HG03045 (cell line): ENCODE data around the gene TNFRSF18.

Source experiments
- ATAC-seq: cut with Tn5 transposase; IDR thresholded peaks from one replicate; pipeline ENCODE4 v1.9.1; 2021; ENCODE audit warnings: mild to moderate bottlenecking, moderate library complexity; ENCODE audit not compliant: unreplicated experiment

The TNFRSF18 gene

DNA sequence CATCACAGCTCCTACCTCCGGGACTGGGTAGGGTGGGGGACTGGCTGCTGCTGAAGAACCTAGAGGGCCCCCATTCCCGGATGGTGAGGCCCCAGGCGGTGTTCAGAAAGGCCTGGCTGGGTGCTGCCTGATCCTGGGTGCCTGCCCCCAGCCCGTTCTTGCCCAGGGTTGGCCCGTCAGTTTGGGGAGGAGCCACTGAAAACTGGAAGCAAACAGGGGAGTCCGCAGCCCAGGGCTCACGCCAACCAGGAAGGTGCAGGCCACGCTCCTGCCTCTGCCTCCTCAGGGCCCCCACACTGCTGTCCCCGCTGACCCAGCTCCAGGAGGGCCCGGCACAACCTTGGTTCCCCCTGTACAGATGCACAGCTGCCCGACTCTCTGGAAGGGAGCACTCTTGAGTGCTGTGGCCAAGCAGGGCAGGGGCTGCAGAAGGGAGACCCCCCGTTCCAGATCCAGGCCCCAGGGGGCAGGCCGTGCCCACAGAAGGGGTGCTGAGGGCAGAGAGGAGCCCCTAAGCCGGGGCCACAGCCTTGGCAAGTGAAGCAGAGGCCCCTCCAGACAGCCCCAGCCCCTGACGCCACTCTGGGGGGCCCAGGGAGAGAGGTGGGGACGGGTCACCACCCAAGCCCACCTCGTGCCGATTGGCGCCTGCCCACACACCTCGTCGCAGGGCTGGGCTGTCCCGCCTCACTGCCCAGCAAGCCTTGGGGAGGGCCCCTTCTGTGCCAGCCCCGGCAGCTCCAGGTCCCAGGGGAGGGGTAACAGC, 34.6 kb upstream of the TNFRSF18 start:
- ATAC-seq = no peak

- ATAC-seq = no peak
These were observed 33.9 kb upstream of the TNFRSF18 start for GRCh38 chr1:1240348-1240732.

DNA sequence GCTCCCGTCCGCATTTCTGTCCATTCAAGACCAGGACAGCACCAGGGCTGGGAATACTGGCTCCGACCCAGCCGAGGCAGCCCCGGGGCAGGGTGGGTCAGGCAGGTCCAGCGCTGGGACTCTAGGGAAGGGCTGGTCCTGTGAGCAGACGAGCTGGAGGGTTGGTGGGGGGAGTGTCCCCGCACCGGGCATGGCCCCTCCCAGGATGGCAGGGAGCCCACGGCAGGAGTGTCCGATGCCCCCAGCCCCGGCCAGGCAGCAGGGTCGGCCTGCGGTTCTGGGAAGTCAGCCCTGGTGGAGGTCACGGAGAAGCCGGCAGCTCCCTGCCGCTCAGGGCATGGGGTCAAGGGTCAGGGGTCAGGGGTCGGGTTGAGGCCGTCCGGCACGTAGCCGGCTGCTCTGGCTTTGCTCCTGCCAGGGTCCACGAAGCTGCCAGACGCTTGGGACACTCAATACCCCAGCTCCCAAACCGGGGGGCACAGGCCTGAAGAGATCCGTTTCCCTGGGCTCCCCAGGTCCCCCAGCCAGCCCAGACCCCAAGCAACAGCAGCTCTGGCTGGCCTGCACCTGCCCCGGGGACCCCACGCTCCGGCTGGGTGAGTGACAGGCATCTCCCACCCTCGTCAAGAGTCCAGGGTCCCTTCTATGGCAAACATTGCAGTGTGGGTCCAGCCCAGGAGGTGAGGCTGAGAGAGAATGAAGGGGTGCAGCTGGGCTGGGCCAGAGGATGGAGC, 33.4 kb upstream of the TNFRSF18 start:
- ATAC-seq = no peak

DNA sequence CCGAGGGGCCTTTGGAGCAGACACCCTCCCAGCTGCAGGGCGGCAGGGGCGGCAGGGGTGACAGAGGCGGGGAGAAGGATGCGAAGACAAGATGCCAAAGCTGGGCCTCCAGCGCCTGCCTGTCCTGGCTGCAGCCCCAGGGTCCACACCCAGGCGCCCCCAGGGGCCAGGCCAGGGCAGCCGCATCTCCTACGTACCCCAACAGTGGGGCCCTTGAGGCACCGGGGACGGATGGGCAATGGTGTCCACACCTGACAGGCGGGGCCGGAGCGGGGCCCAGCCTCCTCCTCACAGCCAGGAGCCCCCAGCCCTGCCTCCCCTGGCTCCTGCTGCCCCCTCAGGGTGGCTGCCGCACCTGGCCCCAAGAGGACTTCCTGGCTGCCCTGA, 32.8 kb upstream of the TNFRSF18 start:
- ATAC-seq = no peak

- ATAC-seq = no peak
These were observed 32.3 kb upstream of the TNFRSF18 start for GRCh38 chr1:1238702-1239178.

DNA sequence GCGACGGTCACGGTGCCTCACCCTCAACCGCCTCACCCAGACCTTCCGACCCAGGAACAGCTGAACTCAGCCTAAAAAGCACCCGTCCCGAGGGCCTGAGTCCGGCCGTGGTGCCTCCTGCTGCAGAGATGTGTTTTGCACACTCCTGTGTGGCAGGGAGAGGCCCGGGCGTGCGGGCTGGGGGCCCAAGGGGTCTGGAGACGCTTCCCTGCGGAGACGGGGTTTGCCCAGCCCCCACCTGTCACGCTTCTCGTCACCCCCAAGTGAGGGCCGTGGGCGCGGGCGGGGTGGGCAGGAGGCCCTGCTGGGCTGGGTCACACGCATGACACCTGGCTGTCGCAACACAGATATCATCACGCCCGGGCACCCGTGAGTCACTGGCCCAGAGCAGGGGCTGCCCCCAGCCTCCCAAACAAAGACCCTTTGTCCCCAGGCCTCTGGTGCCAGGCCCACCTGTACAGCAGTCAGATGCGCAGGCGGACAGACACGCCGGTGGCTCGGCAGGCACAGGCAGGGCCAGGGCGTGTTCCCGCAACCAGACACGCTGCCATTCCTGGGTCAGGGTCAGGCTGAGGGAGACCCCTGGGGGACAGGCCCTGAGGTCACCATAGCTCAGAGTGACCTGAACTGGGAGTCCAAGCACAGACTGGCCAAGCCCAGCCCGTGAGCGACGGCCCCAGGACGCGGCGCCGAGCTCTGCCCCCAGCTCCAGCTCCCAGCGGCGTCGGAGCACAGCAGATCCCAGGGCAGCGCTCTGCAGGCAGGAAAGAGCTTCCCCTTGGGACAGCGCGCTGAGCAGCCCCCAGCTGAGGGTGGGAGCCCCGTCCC, 31.7 kb upstream of the TNFRSF18 start:
- ATAC-seq = no peak

DNA sequence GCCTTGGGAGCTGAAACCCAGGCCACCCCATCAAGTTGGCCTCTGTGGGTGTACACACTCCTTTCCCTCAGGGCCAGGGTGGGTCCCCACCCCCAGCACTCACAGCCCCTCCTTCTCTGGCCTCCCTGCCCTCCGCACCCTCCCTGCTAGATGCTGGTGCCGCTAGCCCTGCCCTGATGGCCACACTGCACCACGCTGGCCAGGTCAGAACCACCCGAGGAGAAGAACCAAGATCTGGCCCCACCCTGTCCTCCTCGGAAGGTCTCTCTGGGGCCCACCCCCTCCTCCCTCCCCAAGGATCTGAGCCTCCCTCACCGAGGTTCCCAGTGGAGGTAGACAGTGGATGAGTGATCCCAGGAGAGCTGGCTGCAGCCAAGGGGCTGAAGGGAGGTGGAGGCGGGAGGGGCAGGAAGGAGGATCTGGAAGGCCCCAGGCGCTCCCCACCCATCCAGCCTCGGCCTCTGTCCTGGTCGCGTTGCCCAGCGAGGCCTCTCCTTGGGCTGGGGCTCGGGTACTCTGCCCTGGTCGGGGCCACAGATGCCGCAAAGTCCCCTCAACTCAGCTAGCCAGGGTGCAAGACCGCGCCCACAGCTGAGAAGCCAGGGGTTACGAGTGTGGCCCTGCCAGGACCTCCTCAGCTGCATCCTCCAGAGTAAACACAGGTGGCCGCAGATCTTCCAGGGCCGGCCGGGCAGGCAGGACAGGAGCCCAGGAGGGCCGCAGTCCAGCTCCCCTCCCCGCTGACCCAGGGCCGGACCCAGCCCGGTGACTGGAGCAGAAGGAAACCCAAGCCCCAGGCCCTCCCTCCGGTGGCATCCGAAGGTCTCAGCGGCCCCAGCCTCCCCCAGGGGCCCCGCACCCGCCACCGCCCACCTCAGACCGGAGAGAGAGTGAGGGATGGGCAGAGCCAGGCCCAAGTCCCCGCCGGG, 30.8 kb upstream of the TNFRSF18 start:
- no peak for ATAC-seq

DNA sequence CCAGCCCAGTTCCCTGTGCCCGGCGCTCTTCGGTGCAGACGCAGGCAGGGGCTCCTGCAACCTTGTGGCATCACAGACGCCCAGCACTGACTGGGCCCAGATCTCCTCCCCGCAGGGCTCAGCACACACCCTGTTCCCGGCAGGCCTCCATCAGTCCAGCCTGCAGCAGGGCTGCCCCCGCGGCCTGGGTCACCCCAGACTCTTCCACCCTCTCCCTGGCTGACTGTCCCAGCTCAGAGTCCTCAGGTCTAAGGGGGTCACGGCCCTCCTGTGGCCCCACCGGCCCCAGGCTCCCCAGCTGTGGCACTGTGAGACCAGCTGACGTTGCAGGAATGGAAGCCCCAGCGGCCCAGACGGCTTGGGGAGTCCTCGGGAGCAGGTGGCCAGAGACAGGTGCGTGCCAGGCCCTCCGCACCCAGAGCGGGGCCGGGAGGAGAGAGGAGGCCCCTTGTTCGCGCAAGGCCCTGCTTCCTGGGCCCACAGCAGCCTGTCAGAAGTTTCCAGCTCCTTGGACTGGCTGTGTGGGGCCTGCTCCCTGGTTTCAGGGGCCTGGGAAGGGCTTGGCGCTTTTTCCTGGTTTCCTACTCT, 29.9 kb upstream of the TNFRSF18 start:
- no peak for ATAC-seq

DNA sequence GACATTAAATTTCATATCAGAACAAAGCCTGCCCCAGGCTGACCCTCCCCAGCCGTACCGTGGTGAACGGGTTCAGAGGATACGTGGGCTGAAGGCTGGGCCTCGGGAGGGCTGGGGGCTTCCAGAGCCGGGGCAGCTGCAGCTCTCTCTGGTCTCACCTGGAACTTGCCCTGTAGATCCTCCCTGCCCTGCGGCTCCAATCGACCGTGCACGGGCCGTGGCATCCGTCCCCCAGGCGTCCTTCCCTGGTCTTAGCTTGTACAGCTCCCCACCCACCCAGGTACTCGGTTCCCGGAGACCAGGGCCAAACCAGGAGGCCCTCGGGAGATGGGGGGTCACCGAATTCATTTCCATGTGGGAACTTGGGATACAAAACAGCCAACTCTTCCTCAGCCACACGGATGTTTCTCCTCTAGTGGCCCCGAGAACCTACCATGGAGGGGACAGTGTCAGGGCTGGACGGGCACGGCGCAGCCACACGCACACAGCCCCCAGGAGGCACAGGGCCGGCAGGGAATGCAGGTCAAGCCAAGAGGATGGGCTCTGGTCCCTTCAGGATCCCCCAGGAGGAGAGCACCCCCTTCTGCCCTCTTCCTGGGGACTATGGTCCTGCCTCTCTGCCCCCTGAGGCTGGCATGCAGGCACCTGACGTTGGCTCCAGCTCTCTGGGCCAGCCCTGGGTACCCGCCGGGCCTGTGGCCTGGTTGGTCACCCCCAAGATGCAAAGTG, 28.8 kb upstream of the TNFRSF18 start:
- no peak for ATAC-seq

- no peak for ATAC-seq
These were observed 27.9 kb upstream of the TNFRSF18 start for GRCh38 chr1:1234180-1234808.

DNA sequence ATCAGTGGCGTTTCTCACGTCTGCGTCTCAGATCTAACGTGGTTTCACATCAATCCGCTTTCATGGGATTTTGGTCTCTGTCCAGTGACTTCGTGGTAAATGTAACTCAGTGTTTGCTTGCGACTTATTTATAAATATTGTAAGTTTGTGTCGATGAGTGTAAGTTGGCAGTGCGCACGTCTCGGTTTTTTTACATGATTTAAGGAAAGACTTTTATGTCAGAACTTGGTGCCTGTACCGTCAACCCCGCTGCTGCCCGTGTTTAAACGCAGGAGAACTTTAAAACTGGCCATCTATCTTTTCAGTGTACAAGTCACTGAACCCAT, 27.1 kb upstream of the TNFRSF18 start:
- no peak for ATAC-seq

GRCh38 chr1:1232796-1233566, 26.6 kb upstream of the TNFRSF18 start:
- ATAC-seq = no peak

DNA sequence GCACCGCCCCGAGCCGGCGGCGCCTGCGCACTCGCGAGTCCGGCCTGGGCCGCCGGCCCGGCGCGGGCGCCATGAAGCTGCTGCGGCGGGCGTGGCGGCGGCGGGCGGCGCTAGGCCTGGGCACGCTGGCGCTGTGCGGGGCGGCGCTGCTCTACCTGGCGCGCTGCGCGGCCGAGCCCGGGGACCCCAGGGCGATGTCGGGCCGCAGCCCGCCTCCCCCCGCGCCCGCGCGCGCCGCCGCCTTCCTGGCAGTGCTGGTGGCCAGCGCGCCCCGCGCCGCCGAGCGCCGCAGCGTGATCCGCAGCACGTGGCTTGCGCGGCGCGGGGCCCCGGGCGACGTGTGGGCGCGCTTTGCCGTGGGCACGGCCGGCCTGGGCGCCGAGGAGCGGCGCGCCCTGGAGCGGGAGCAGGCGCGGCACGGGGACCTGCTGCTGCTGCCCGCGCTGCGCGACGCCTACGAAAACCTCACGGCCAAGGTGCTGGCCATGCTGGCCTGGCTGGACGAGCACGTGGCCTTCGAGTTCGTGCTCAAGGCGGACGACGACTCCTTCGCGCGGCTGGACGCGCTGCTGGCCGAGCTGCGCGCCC, 25.9 kb upstream of the TNFRSF18 start, which contains the start of gene B3GALT6:
B3GALT6 (plus strand) TSS at position 30 of the 588 bp plus-strand sequence; CDS start at position 72, 42 bp downstream.
- peak; percentile 4 for ATAC-seq

DNA sequence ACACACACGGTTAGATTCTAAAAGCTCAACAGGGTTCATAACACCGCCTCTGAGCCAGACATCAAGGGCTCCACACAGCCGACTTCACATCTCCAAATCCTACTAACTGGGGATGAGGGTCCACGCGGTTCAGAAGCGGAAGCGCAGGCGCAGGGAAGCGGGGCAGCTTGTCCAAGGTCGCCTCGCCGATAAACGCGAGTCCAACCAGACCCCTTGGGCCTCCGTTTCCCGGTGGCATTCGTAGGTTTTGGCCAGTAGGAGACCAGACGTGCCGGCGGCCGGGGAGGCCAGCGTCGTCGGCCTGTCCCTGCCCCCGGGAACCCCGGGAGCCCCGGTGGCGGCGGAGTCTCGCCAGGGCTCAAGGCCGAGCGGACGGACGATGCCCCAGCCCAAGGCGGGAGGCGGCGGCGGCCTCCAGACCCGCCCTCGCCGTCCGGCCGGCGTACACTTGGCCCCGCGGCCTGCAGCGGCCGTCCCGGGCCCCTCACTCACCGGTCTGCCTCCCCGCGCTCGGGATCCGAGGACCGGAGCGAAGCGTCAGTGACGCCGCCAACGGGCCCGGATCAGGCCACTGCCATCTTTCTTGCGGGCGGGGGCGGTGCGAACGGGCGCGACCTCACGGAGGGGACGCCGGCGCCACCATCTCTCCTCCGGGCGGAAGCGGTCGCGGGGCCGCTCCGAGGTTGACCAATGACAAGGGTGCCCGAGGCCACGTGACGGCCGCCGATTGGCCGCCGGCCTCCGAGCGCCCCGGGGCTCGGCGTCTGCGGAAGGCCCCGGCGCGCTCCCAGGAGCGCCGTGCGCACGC, 25.2 kb upstream of the TNFRSF18 start, which contains the start of gene SDF4:
SDF4 (minus strand) TSS at position 602 of the 808 bp plus-strand sequence. CDS start 3,229 bp downstream, outside the sequence.
- ATAC-seq = peak; percentile 89

- ATAC-seq = no peak
These were observed 24.4 kb upstream of the TNFRSF18 start for GRCh38 chr1:1230656-1231399.

GRCh38 chr1:1229770-1230169, 23.4 kb upstream of the TNFRSF18 start:
- no peak for ATAC-seq
